Dermis microvascular lymphatic vessel endothelial cell (primary cell): ENCODE data around the gene BMP5. TPM values are rescaled to one million over a fixed set of nuclear protein-coding genes. Genes with fewer than 3 reads are reported as not detected.
"Not testable (repeated sequence)": the region's sequence is repeated elsewhere in the genome, so short reads cannot be mapped to it uniquely, and the experiment has no call there.

Experiments
- DNase-seq, 2 donors: peaks; one replicate each; pipeline versions ENCODE4 v3.0.0 to v3.0.0-alpha.2; 2010; ENCODE audit warnings: low read depth in 2 of 2
- total RNA-seq: library from RNA; depleted of rRNA; stranded (reverse); fragments of >200 nt; gene quantifications from 2 replicates; pipeline ENCODE4 v1.2.1, GENCODE V29; 2014

Gene BMP5
- total RNA-seq = not detected in 2 replicates

DNA sequence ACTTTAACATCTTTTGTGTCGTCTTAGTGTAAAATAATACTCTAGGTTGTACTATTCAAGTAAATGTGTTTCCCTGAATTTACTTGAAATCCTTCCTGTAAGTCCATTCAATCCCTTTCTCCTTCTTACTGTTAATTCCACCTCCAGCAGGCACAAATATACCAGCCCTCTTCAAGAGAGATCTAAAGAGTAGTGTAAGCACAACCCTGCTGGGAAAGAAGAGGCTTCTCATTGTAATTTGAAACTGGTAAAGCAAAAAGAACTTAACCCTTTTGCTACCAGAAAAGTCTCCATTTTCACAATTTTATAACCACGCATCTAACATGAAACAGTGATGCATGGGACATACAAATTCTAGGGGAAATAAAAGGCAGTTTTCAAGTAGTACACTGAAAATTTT lies at the start of gene BMP5:
TSS of gene BMP5 (minus strand) at position 191 of the 400 bp plus-strand sequence. CDS start 725 bp downstream, outside the sequence.
- DNase-seq = no peak

DNA sequence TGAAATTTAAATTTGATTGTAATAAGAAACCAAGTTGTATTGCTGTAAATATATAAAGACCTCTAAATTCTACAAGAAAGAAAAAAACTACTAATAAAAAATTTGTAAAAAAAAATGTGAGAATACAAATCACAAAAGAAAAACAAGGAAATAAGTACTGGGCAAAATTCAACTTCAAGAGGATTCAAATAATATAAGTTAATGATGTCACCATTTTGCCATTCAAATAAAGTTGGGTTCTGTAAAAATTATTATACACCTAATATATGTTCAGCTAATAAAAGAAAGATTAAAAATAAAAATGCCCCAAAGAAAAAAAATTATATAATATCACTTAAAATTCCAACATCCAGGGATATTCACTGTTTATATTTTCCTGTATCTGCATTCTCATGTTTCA lies 47.0 kb upstream of the BMP5 start:
- DNase-seq = no peak

- DNase-seq = no peak
These were observed 44.4 kb upstream of the BMP5 start for GRCh38 chr6:55919716-55920308.

DNA sequence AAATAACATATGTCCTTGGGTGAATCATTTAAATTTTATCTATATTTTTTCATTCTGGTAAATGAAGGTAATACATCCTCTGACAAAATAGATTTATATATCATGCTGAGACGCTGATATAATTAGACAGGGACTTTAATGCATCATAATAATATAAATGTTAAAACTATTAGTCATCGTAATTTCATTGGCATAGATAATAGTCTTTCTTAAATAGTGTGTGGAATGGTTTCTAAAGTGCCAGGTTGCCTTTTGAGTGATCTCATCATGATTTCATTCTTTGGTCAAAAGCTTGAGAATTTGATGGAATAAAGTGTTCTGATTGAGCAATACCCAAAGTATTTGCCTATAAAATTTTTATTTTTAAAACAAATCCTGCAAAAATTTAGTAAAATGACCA lies 43.2 kb upstream of the BMP5 start:
- no peak for DNase-seq

DNA sequence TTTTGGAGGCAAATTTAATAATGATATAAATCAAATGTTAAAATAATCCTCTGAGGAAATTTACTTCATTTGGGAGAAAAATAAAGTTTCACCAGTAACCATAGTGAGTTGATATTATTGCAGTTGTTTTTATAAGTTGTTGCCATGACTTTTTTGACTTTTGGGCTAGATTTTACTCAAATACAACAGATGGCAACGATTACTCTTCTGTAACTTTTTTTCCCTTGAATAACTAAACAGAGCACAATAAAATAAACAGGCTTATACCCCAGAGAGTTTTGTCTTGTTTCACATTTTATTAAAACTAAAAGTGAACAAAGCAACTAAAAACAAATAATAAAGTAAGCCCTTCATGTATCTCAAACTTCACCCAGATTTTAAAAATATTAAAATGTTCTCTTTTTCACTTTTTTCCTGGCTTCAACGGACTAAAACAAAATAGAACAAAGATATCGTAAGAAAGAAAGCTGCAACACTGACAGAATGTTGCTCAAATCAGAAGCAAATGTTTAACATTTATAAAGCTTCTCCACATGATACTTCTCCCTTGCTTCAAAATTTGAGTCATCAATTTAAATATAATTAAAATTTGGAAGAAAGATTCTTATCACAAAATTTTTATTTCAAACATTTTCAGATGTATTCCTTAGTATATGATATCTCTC lies 42.5 kb upstream of the BMP5 start:
- no peak for DNase-seq

DNA sequence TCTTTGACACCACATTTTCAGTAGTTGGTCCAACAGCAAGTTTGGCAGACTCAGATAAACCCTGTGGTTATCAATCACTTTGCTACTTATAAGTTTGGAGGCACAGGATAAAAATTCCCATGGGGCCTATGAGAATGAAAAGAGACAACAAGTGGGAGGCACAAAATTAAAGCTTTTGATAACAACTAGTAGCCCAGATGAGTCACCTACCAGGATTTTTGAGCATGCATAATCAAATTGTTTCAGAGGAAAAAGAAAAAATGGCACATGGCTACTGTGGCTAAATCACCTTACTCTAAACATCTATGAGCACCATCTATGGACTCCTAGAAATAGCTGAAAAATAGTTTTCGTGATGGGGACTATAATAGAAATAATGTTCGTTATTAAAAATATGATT lies 40.8 kb upstream of the BMP5 start:
- DNase-seq = no peak

GRCh38 chr6:55913228-55914195 lies 38.1 kb upstream of the BMP5 start:
- no peak for DNase-seq

GRCh38 chr6:55910466-55910865 lies 35.1 kb upstream of the BMP5 start:
- not testable (repeated sequence) for DNase-seq

DNA sequence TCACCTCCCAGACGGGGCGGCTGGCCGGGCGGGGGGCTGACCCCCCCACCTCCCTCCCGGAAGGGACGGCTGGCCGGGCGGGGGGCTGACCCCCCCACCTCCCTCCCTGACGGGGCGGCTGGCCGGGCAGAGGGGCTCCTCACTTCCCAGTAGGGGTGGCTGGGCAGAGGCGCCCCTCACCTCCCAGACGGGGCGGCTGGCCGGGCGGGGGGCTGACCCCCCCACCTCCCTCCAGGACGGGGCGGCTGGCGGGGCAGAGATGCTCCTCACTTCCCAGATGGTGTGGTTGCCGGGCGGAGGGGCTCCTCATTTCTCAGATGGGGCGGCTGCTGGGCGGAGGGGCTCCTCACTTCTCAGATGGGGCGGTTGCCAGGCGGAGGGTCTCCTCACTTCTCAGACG lies 34.5 kb upstream of the BMP5 start:
- DNase-seq = not testable (repeated sequence)

DNA sequence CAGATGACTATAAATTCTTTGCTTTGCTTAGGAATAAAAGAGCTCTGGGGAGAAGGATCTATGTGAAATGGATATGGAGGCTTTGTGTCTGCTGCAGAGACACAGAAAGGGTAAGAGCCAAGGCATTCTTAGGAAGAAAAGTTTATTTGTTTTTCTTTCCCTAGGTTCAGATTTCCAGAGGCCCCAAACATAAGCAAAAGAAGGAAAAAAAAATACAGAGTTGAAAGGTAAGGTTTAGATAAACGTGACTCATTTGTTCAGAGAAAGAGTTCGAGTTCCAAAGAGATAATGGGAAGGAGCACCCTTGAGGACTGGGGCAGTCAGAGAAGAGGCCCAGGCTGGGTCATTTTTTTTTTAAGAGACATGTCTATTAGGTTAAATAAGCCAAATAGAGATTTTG lies 27.4 kb upstream of the BMP5 start:
- no peak for DNase-seq

GRCh38 chr6:55901765-55902270 lies 26.4 kb upstream of the BMP5 start:
- no peak for DNase-seq

- no peak for DNase-seq
These were observed 23.0 kb upstream of the BMP5 start for GRCh38 chr6:55898342-55898741.

- no peak for DNase-seq
These were observed 22.0 kb upstream of the BMP5 start for GRCh38 chr6:55897346-55897745.

GRCh38 chr6:55895972-55896730 lies 20.8 kb upstream of the BMP5 start:
- DNase-seq = no peak

GRCh38 chr6:55892749-55893357 lies 17.5 kb upstream of the BMP5 start:
- no peak for DNase-seq

DNA sequence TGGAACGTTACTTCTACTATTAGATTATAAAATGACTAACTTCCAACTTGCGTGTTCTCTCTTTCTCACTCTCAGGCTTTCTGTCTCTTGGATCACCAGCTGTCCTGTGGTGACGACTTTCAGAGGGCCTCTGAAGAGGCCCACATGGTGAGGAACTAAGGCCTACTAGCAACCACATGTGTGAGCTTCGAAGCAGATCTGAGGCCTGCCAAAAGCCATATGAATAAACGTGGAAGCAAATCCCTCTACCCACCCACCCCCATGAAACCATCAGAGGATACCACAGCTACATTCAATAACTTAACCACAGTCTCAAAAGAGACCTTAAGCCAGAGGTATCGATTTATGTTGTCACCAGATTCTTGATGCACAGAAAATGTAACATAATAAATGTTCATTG lies 13.5 kb upstream of the BMP5 start:
- DNase-seq = no peak

DNA sequence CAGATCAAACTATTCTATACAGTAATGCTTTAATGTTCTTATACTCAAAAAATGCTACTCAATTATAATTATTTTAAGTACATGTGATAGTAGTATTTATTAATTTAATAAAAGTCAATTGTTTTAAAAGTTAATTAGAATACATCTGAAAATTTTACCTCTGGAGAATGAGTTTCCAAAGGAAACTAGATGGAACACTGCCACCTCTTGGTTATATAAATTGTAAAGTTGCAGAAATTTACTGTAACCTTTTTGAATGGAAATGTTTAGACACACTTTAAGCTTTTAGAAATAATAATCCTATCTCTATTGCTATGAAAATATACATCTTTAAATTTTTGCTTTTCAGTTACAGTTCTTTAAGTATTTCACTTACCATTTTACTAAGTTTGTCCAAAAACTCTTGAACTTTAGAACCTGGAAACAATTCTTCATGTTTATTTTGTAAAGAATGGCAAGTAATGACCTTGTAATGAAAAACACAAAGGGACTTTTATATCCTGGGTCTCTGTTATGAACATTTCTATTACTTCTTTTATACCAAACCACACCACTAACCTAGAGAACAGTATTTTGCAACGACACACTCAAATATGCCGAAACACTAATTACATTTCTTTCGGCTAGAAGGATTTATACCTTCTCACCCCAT lies 10.9 kb upstream of the BMP5 start:
- DNase-seq = peak in 1 of 2 donors; percentile 11

DNA sequence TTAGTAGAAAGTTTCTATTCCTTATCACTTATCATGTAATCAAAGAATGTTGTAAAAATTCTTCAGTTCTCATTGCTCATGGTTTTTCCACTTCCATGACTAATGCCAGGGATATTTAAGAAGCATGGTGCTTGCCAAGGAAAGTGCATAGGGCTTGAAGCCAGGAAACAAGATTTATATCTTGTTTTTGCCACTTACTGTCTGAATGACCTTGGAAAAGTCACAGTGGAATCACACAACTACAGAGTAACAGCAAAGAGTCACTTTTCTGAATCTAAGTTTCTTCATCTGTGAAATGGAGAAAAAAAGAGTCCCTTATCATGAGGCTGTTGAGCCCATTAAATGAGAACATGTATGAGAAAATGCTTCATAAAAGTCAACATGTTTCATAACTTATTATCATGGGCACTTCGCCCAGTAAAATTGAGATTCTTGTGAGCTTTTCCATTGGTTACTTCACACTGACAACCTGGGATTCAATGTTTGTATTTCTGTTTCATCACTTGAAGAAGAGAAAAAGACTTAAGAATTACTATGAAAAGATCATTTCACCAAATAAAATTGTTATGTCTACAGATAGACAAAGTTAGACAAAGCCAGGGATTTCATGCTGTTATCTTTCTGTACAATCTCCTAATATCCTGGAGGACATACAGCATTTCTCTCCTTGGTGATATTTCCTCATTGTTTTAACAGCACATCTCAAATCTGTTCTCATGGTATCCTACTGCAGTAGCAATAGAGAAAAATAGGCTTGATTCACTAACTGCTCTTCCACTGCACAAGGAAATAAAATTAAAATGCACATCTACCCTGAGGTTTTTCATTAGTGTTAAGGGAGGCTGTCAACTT lies 7.6 kb upstream of the BMP5 start:
- DNase-seq = peak in 1 of 2 donors; percentile 80

- no peak for DNase-seq
These were observed 1.9 kb upstream of the BMP5 start for GRCh38 chr6:55877283-55877682.
